ENCODE results near the gene RANBP1.

Gene RANBP1

GRCh38 chr22:20125201-20126174, 9.6 kb downstream of the RANBP1 start:
- DNase-seq: no peak

- no peak for DNase-seq
Measured at GRCh38 chr22:20126284-20127029, 10.6 kb downstream of the RANBP1 start.

GRCh38 chr22:20127318-20127868, 11.5 kb downstream of the RANBP1 start:
- no peak for DNase-seq

- no peak for DNase-seq
Measured at GRCh38 chr22:20127869-20128618, 12.1 kb downstream of the RANBP1 start.

GRCh38 chr22:20128619-20128901, 12.7 kb downstream of the RANBP1 start:
- DNase-seq: no peak

GRCh38 chr22:20128902-20129746, 13.2 kb downstream of the RANBP1 start:
- peak in 1 of 2 experiments; percentile 21 for DNase-seq

GRCh38 chr22:20129747-20130014, 13.8 kb downstream of the RANBP1 start:
- DNase-seq: no peak

GRCh38 chr22:20130319-20130718, 14.4 kb downstream of the RANBP1 start:
- DNase-seq: peak in 1 of 2 experiments; percentile 13

GRCh38 chr22:20130731-20131596, 15.1 kb downstream of the RANBP1 start:
- DNase-seq: peak in 1 of 2 experiments; percentile 45

- no peak for DNase-seq
Measured at GRCh38 chr22:20131597-20131858, 15.6 kb downstream of the RANBP1 start, which contains the start of gene ZDHHC8. TSS of gene ZDHHC8 (plus strand) at chr22:20131804. CDS start at chr22:20131948, 144 bp downstream.

- no peak for DNase-seq
Measured at GRCh38 chr22:20131859-20132685, 16.2 kb downstream of the RANBP1 start.

GRCh38 chr22:20132686-20133246, 16.9 kb downstream of the RANBP1 start:
- DNase-seq: no peak

- DNase-seq: no peak
Measured at GRCh38 chr22:20133930-20134549, 18.1 kb downstream of the RANBP1 start.

GRCh38 chr22:20135265-20135664, 19.4 kb downstream of the RANBP1 start:
- no peak for DNase-seq

- no peak for DNase-seq
Measured at GRCh38 chr22:20135806-20136602, 20.1 kb downstream of the RANBP1 start.

- no peak for DNase-seq
Measured at GRCh38 chr22:20136603-20136873, 20.6 kb downstream of the RANBP1 start.

- DNase-seq: no peak
Measured at GRCh38 chr22:20137113-20137512, 21.2 kb downstream of the RANBP1 start.

GRCh38 chr22:20137671-20138416, 21.9 kb downstream of the RANBP1 start:
- DNase-seq: no peak

GRCh38 chr22:20138417-20138738, 22.5 kb downstream of the RANBP1 start:
- no peak for DNase-seq
